ENCODE measurements around the gene PTHLH.

- TF ChIP-seq POLR2A (IDR thresholded peaks at IDR 0.05) (no peak), CTCF (IDR thresholded peaks at IDR 0.05) (no peak)
Observed at GRCh38 chr12:27919671-27920235, 52.8 kb downstream of the PTHLH start.
